Measurements from ENCODE around the gene SP2. TPM values are rescaled to one million over a fixed set of nuclear protein-coding genes. Genes with fewer than 3 reads are reported as not detected.
A peak's percentile ranks its signal among the peaks of the same experiment; 100 is the strongest.

Gene SP2
- total RNA-seq, 6 experiments from 2014 or later: 3.1 to 7.9 (median 5.5) TPM

DNA sequence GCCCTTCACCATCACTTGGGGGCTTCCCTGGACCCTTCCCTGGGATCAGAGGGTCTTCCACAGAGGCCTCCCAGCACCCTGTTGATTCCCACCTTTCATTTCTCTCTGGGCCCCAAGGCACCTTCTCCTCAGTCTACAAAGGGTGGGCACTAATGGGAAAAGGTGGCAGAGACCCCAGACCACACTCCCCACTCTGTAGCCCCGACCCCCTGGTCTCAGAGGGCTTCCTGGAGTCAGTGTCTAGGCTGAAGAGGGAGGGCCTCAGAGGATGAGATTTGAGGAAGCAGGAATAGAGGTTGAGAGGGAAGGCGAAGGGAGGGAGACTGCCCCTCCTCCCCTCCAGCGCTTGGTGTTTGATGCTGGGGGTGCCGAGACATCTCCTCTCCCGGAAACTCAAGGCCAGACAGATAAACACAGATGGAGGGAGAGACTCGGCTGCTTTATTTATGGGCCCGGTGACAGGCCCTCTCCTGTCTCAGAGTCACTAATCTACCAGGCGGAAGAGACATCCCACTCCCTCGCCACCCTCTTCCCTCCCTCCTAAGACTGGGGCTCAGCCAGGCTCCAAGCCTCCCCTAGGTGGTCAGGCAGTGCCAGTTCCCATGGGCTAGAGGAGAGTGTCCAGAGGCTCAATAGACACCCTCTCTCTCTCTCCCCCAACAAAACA is 18.5 kb upstream of the SP2 start:
- Histone ChIP-seq H3K27ac (no peak overlapping the region), H3K36me3 (no peaks in the 10 kb centered on the region), H3K4me1 (peaks cover 0 to 8% (median 4%) of the 10 kb centered on the region in 4 donors), H3K4me3 (no peak overlapping the region), H3K27me3 (no peaks in the 10 kb centered on the region), H3K9me3 (no peaks in the 10 kb centered on the region)
- ATAC-seq: no peak
- intact Hi-C loops (cut with DNase I): no loop called here
- 70% methylated on average over 2 of the region's 9 CpGs for WGBS (ENCODE audit: insufficient coverage, low coverage, low lambda C conversion rate, missing lambda C conversion rate)
- DNase-seq: peak in 1 of 3 donors; percentile 31
- TF ChIP-seq POLR2A (IDR thresholded peaks at IDR 0.05): no peak
- TF ChIP-seq, protein P1, sequence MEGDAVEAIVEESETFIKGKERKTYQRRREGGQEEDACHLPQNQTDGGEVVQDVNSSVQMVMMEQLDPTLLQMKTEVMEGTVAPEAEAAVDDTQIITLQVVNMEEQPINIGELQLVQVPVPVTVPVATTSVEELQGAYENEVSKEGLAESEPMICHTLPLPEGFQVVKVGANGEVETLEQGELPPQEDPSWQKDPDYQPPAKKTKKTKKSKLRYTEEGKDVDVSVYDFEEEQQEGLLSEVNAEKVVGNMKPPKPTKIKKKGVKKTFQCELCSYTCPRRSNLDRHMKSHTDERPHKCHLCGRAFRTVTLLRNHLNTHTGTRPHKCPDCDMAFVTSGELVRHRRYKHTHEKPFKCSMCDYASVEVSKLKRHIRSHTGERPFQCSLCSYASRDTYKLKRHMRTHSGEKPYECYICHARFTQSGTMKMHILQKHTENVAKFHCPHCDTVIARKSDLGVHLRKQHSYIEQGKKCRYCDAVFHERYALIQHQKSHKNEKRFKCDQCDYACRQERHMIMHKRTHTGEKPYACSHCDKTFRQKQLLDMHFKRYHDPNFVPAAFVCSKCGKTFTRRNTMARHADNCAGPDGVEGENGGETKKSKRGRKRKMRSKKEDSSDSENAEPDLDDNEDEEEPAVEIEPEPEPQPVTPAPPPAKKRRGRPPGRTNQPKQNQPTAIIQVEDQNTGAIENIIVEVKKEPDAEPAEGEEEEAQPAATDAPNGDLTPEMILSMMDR (IDR thresholded peaks at IDR 0.05): no peak

- DNase-seq: peak in 1 of 3 donors; percentile 14
- Histone ChIP-seq H3K4me3 (no peak overlapping the region), H3K27ac (no peak overlapping the region), H3K27me3 (no peaks in the 10 kb centered on the region), H3K9me3 (no peaks in the 10 kb centered on the region), H3K36me3 (no peaks in the 10 kb centered on the region), H3K4me1 (peaks cover 0 to 8% (median 4%) of the 10 kb centered on the region in 4 donors)
- intact Hi-C loops (cut with DNase I): no loop called here
- WGBS (ENCODE audit: insufficient coverage, low coverage, low lambda C conversion rate, missing lambda C conversion rate): 87% methylated on average over 5 of the region's 10 CpGs
- TF ChIP-seq, protein P1 (IDR thresholded peaks at IDR 0.05): no peak
- ATAC-seq: no peak
Observed at GRCh38 chr17:47878203-47879027, 17.6 kb upstream of the SP2 start.

- Histone ChIP-seq H3K9me3 (no peaks in the 10 kb centered on the region), H3K27me3 (no peaks in the 10 kb centered on the region), H3K4me1 (peaks cover 0 to 8% (median 4%) of the 10 kb centered on the region in 4 donors), H3K4me3 (no peak overlapping the region), H3K36me3 (no peaks in the 10 kb centered on the region), H3K27ac (no peak overlapping the region)
- intact Hi-C loops (cut with DNase I): no loop called here
- ATAC-seq: no peak
- no peak for DNase-seq
- no peak for TF ChIP-seq POLR2A (IDR thresholded peaks at IDR 0.05)
- TF ChIP-seq, protein P1 (IDR thresholded peaks at IDR 0.05): no peak
- 72% methylated on average over 2 of the region's 2 CpGs for WGBS (ENCODE audit: insufficient coverage, low coverage, low lambda C conversion rate, missing lambda C conversion rate)
Observed at GRCh38 chr17:47879028-47879585, 16.9 kb upstream of the SP2 start.

GRCh38 chr17:47879776-47880454 is 16.1 kb upstream of the SP2 start:
- intact Hi-C loops (cut with DNase I): no loop called here
- Histone ChIP-seq H3K27ac (no peak overlapping the region), H3K36me3 (no peaks in the 10 kb centered on the region), H3K4me1 (peaks cover 0 to 8% (median 4%) of the 10 kb centered on the region in 4 donors), H3K9me3 (no peaks in the 10 kb centered on the region), H3K4me3 (no peak overlapping the region), H3K27me3 (no peaks in the 10 kb centered on the region)
- no peak for DNase-seq
- TF ChIP-seq POLR2A (IDR thresholded peaks at IDR 0.05): no peak
- TF ChIP-seq, protein P1 (IDR thresholded peaks at IDR 0.05): no peak
- no peak for ATAC-seq
- 79% methylated on average over 6 of the region's 8 CpGs for WGBS (ENCODE audit: insufficient coverage, low coverage, low lambda C conversion rate, missing lambda C conversion rate)
